ENCODE results near the gene EPO. TPM values are rescaled to one million over a fixed set of nuclear protein-coding genes. Genes with fewer than 3 reads are reported as not detected.
"Not testable (repeated sequence)": the region's sequence is repeated elsewhere in the genome, so short reads cannot be mapped to it uniquely, and the experiment has no call there.

Gene EPO
- total and polyA plus RNA-seq, 10 donors, result 0.06 to 0.42 (median 0.19) TPM; not detected in 6

- DNase-seq, result peak; percentile 88
- TF ChIP-seq POLR2AphosphoS5 (IDR thresholded peaks at IDR 0.05) (peak in 1 of 3 donors; percentile 14), CTCF (IDR thresholded peaks at IDR 0.05 in 8 of 11, conservative IDR thresholded peaks at IDR 0.05 in 3 of 11) (no peak)
- H3K9me3 ChIP-seq, result no peaks in the 10 kb centered on the region
- no peaks in the 10 kb centered on the region for H3K27me3 ChIP-seq (replicated peaks in 1 of 7)
- intact Hi-C loops (cut with DNase I; ENCODE audit: low total_unique reads), result no loop called here
- peaks cover 0 to 17% (median 6%) of the 10 kb centered on the region in 6 donors for H3K36me3 ChIP-seq
- peaks cover 39 to 67% (median 59%) of the 10 kb centered on the region in 6 donors for H3K4me1 ChIP-seq
- WGBS, 5 donors, result 0 to 1% (median 1%) methylated on average over 25 to 81 of the region's 81 CpGs
- peak overlapping the region in 6 of 8 donors; percentile 74 to 87 (median 82) for H3K27ac ChIP-seq
- H3K4me3 ChIP-seq, result peak overlapping the region; percentile 70 to 97 (median 86)
Measured at GRCh38 chr7:100693312-100694097, 26.8 kb upstream of the EPO start.

- WGBS, 5 donors, result 1 to 2% (median 1%) methylated on average over 14 to 72 of the region's 102 CpGs
- peaks cover 37 to 60% (median 52%) of the 10 kb centered on the region in 6 donors for H3K4me1 ChIP-seq
- peaks cover 0 to 1% (median 0%) of the 10 kb centered on the region in 7 donors for H3K27me3 ChIP-seq (replicated peaks in 1 of 7)
- intact Hi-C loops (cut with DNase I; ENCODE audit: low total_unique reads), result no loop called here
- DNase-seq, result peak; percentile 94
- H3K4me3 ChIP-seq, result peak within 1 kb of the TSS; percentile 70 to 97 (median 86)
- TF ChIP-seq POLR2AphosphoS5 (IDR thresholded peaks at IDR 0.05), result peak; percentile 14 to 65 (median 53)
- TF ChIP-seq CTCF (IDR thresholded peaks at IDR 0.05 in 8 of 11, conservative IDR thresholded peaks at IDR 0.05 in 3 of 11), result no peak
- H3K36me3 ChIP-seq, result peaks cover 0 to 10% (median 1%) of the 10 kb centered on the region in 6 donors
- no peaks in the 10 kb centered on the region for H3K9me3 ChIP-seq
- H3K27ac ChIP-seq, result peak within 1 kb of the TSS; percentile 54 to 87 (median 78)
Measured at GRCh38 chr7:100694098-100694745, 26.0 kb upstream of the EPO start, which contains the start of gene GIGYF1. Gene GIGYF1, minus strand, starts transcription at chr7:100694250. Its CDS starts 6,012 bp downstream, at chr7:100688238.

GRCh38 chr7:100696123-100696521 lies 24.1 kb upstream of the EPO start:
- DNase-seq, result peak; percentile 40
- peaks cover 0 to 10% (median 0%) of the 10 kb centered on the region in 7 donors for H3K27me3 ChIP-seq (replicated peaks in 1 of 7)
- TF ChIP-seq POLR2A (IDR thresholded peaks at IDR 0.05), result no peak
- TF ChIP-seq CTCF (IDR thresholded peaks at IDR 0.05 in 8 of 11, conservative IDR thresholded peaks at IDR 0.05 in 3 of 11), result no peak
- peaks cover 0 to 1% (median 0%) of the 10 kb centered on the region in 6 donors for H3K36me3 ChIP-seq
- no peaks in the 10 kb centered on the region for H3K9me3 ChIP-seq
- 79 to 86% (median 84%) methylated on average over 6 of the region's 6 CpGs for WGBS, 5 donors
- H3K27ac ChIP-seq, result no peak overlapping the region
- H3K4me1 ChIP-seq, result peaks cover 25 to 41% (median 35%) of the 10 kb centered on the region in 6 donors
- H3K4me3 ChIP-seq, result no peak overlapping the region
- intact Hi-C loops (cut with DNase I; ENCODE audit: low total_unique reads), result no loop called here

- H3K27ac ChIP-seq, result no peak overlapping the region
- WGBS, 5 donors, result 54 to 85% (median 69%) methylated on average over 5 to 6 of the region's 6 CpGs
- intact Hi-C loops (cut with DNase I; ENCODE audit: low total_unique reads), result no loop called here
- TF ChIP-seq POLR2A (IDR thresholded peaks at IDR 0.05) (no peak), POLR2AphosphoS5 (IDR thresholded peaks at IDR 0.05) (no peak), CTCF (IDR thresholded peaks at IDR 0.05 in 8 of 11, conservative IDR thresholded peaks at IDR 0.05 in 3 of 11) (no peak)
- peaks cover 0 to 10% (median 0%) of the 10 kb centered on the region in 7 donors for H3K27me3 ChIP-seq (replicated peaks in 1 of 7)
- no peaks in the 10 kb centered on the region for H3K9me3 ChIP-seq
- H3K4me3 ChIP-seq, result no peak overlapping the region
- H3K36me3 ChIP-seq, result no peaks in the 10 kb centered on the region
- DNase-seq, result no peak
- H3K4me1 ChIP-seq, result peaks cover 4 to 17% (median 11%) of the 10 kb centered on the region in 6 donors
Measured at GRCh38 chr7:100699018-100699417, 21.2 kb upstream of the EPO start.

GRCh38 chr7:100701089-100701488 lies 19.2 kb upstream of the EPO start:
- 46 to 80% (median 54%) methylated on average over 3 of the region's 3 CpGs for WGBS, 5 donors
- intact Hi-C loops (cut with DNase I; ENCODE audit: low total_unique reads), result loop anchor here (10.0 kb wide), 3 partner anchors 154 to 354 kb away; partner anchors contain the start of genes SLC12A9 and TSC22D4
- H3K36me3 ChIP-seq, H3K9me3 ChIP-seq, H3K4me3 ChIP-seq, DNase-seq, H3K27ac ChIP-seq: not testable (repeated sequence)
- H3K4me1 ChIP-seq, result peaks cover 0 to 13% (median 9%) of the 10 kb centered on the region in 6 donors
- peaks cover 0 to 10% (median 0%) of the 10 kb centered on the region in 7 donors for H3K27me3 ChIP-seq (replicated peaks in 1 of 7)
